KG1 (cell line): ENCODE data around the gene ZCCHC17.

Experiments
- DNase-seq: peaks from one replicate; lab custom pipeline; 2025; lab: John Stamatoyannopoulos, UW

The ZCCHC17 gene

DNA sequence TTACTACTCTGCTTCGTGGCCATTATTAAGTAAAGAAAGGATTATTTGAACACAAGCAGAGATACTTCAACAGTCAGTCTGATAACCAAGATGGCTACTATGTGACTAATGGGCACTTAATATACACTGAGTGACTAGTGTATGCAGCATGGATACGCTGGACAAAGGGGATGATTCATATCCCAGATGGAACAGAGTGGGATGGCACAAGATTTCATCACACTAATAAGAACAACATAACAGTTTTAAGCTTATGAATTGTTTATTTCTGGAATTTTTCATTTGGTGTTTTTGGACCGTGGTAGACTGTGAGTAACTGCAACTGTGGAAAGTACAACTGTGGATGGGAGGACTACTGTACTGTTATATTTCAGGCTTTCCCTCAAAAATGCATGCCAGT lies 9.4 kb downstream of the ZCCHC17 start:
- DNase-seq = no peak

DNA sequence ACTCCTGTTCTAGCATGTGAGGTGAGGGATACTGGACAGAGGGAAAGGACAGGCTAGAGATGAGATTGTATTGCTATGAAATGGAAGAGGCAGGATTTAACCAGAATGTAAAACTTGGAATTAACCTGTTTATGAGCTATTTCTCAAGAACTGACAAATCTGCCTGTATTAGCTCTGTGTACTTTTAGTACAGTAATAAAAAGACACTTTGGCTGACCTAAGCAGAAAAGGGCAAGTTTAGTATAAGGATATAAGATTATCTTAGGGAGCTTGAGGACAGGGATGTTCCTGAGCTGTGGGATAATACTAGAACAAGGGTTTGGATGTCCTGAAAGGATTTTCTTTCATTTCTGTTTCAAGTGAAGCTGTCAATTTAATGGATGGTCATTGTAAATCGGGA lies 11.2 kb downstream of the ZCCHC17 start:
- DNase-seq = no peak

DNA sequence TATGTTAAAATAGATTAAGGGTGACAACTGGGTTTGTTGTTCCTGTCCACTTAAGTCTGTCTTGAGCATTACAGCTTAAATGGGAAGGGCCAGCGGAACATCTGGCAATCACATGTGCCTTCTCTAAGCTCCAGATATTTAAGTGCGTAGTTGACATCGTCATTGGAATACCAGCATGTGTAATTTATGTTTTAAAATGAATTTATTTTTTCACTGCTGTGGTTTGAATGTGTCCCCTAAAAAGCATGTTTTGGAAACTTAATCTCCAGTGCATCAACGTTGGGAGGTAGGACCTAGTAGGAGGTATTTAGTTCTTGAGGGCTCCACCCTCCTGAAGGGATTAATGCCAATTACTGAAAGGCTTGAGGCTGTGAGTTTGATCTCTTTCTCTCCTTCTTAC lies 13.4 kb downstream of the ZCCHC17 start:
- DNase-seq = no peak

DNA sequence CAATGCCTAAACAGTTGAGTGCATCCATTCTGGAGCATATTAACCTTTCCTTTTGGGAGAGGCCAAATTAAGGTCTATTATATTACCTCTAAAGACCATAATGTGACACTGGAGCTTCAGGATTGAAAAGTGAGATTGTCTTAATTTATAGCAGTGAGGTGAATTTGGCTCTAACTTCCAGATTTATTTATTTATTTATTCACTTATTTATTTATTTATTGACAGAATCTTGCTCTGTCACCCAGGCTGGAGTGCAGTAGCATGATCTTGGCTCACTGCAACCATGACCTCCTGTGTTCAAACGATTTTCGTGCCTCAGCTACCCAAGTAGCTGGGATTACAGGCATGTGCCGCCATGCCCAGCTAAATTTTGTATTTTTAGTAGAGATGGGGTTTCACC lies 19.1 kb downstream of the ZCCHC17 start:
- no peak for DNase-seq

DNA sequence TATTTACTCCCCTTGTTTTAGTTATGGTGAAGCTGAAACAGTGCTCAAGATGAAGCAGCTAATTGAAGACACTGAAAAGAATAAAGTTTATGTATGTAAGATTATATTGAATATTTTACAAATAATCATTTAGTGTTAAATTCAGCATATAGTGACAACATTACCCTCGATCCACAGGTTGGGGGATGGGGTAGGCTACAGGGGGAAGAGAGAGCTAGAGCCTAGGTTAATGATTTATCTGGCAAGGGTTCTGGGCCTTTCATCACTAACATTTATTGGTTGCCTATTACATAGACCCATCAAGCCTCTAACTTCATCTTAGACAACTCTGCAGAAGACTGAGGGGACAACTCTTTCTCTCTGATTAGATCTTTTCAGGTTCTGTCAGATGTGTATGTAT lies 21.3 kb downstream of the ZCCHC17 start:
- no peak for DNase-seq

DNA sequence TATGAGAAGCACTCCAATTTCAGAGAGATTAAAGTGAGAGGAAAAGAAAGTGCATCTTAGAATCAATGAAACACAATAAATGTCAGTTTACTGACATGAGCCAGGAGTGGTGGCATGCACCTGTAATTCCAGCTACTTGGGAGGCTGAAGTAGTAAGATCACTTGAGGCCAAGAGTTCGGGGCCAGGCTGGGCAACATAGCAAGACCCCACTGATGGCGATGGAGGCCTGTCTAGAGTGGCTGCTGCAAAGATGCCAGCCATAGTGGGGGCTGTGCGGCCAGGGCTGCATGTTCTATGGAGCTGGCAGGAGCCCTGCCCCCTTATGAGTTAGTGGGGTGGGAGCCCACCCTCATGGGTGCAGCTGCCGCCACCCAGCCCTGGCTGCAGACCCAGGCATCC lies 27.3 kb downstream of the ZCCHC17 start:
- no peak for DNase-seq

DNA sequence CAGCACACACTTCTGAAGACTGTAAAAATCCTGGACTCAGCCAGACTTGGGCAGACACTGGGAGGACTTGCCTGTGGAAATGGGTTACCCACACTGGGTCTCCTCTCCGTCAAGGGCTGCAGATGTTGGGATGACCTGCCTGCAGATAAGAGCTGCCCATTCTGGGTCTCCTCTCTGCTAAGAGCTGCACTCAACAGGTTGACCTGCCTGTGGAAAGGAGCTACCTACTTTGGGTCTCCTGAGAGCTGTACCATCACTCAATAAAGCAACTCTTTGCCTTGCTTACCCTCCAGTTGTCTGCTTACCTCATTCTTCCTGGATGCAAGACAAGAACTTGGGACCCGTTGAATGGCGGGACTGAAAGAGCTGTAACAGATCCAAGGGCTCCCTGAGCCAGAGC lies 28.2 kb downstream of the ZCCHC17 start:
- no peak for DNase-seq

DNA sequence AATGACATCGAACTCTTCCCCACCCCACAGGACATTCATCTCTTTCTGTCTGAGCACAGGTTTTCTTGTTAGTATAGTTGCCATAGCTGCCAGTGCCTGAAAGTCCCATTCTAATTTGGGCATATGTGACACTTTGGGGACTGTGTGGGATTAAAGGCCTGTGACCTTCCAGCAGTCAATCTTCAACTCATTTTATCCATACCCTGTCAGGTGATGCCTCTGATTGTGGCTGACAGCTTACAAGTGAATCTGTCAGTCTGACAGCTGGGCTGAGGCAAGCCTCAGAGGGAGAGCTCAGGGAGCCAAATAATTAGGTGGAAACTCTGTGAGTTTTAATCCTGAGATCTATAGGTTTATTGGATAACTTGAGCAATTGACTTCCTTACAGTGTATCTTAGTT lies 29.6 kb downstream of the ZCCHC17 start:
- DNase-seq = no peak

DNA sequence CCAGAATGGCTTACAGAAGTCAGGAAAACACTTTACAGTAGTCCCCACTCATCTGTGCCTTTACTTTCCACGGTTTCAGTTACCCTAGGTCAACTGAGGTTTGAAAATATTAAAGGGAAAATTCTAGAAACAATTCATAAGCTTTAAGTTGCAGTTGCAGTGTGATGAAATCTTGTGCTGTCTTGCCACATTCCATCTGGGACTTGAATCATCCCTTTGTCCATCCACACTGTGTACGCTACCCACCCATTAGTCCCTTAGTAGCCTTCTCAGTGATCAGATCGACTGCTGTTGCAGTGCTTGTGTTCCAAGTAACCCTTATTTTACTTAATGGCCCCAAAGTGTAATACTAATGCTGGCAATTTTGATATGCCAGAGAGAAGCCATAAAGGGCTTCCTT lies 30.5 kb downstream of the ZCCHC17 start:
- no peak for DNase-seq

DNA sequence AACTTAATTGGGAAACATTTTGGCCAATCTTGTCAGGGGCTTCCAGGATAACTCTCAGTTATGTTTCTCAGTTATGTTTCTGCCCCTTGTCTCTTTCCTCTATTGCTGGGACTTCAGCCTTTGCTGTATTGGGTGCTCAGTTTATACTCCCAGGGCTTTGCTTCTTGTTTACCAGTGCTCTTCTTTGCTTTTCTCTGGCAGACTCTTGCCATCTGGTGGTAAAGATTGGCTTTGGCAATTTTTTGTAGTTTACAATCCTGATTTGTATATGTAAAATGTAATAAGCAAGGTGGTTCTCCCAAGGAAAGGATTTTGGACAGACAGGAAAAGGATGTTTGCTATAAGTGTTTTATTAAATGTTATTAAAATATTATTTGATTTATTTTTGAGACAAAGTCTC lies 38.2 kb downstream of the ZCCHC17 start:
- no peak for DNase-seq

DNA sequence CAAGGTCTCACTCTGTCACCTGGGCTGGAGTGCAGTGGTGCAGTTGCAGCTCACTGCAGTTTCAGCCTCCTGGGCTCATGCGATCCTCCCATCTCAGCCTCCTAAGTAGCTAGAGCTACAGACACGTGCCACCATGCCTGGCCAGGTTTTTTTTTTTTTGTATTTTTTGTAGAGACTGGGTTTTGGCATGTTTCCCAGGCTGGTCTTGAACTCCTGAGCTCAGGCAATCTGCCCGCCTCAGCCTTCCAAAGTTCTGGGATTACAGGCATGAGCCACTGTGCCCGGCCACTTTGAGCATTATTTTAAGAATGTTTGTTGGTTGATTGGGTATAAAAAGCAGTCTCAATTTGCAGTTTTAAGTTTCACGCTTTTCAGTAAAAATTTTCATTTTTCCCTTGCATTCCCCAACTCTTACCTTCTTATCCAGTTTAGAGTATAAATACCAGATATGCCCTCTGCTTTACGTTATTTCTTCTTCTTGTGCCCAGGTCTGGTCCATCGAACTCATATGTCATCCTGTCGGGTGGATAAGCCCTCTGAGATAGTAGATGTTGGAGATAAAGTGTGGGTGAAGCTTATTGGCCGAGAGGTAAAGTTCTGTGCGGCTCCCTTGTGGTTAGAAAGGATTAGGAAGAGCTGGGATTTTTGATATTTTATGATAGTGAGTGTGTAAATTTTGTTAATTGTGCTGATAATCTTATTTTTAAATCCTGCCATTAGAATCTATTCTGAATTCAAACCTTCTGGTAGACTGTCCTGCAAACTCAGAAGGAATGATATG lies 40.0 kb downstream of the ZCCHC17 start:
- no peak for DNase-seq

DNA sequence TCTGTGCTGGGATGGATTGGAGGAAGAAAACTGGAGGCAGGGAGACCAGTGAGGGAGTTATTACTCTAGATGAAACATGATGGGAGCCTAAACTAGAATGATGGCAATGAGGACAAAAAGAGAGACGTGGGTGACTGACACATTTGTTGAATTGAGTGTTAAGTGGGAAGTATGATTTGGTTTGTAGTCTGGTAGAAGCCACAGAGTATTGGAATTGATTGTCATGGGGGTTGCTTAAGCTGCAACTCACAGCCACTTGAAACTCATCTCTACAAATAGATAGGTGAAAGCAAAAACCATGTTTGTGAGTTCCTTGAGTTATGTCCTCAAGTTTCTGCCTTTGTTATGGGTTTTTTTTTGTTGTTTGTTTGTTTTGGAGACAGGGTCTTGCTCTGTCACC lies 47.7 kb downstream of the ZCCHC17 start:
- no peak for DNase-seq

DNA sequence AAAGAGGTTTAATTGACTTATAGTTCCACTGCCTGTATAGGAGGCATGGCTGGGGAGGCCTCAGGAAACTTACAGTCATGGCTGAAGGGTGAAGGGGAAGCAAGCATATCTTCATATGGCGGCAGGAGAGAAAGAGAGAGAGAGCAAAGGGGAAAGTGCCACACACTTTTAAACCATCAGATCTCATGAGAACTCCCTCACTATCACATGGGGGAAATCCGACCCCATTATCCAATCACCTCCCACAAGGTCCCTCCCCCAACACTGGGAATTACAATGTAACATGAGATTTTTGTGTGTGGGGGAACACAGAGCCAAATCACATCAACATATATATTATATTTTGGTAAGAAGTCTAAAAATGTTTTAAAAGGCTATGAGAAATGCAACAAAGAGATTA lies 48.8 kb downstream of the ZCCHC17 start:
- DNase-seq = no peak

DNA sequence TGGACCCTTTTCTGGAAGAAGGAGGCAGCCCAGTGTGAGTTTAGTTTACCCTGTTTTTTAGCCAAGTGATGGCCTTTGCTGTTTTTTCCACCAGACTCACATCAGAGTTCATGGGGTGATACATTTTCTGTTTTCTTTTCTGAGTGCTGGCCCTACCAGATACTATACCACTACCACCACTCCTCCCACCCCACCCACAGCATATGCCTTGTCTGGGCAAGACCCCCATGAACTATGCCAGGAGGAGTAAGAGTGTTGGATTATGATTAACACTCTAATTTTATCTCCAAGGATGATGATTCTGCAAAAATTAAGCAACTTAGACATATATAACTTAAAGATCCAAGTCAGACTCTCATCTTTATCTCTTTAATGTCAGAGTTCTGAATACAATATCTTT lies 50.0 kb downstream of the ZCCHC17 start:
- DNase-seq = no peak

DNA sequence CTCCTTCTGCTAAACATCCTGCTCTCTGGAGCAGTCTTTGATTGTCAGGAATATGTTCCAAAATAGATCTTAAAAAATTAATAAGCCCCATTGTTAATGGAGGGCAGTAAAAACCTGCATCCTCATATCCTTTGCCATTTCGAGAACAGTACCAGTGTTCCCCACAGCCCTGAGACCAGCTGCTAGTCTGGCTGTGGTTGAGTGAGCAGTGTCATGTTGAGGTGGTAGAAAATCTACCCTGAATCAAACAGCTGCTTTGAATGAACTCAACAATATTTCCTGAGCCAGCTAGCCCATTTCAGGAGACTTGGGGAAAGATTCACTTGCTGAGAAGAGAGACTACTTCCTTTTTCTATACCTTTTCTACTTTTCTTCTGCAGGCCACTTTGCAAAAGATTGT lies 51.6 kb downstream of the ZCCHC17 start:
- no peak for DNase-seq

DNA sequence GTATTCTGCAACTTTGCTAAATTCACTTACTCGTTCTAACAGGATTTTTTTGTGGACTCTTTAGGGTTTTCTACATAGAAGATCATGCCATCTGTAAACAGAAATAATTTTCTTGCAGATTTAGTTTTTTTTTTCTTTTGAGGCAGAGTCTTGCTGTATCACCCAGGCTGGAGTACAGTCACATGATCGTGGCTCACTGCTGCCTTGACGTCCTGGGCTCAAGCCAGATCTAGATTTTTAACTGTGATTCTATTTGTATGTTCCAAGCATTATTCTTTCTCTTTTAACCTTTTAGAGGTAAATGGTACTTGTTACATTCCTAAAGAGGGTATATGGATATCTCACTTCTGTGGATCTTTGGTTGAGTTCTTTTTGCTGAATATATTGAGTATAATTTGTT lies 57.5 kb downstream of the ZCCHC17 start:
- no peak for DNase-seq

DNA sequence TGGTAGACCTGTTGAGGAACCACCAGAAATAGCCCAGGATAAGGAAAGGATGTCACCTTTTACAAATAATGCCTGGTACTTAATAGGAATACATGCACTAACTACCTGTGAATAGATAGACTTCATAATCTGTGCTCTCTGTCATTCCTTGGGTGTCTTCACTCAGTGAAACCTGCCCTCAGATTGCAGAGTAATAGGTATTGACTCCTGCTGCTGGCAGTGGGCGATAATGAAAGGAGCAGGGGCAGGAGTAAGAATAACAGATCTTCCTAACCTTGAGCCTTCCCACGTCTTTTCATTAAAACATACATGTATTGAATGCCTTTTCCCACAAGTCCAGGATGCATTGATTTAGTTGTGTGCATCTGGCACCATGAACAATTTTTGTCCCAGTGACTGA lies 59.6 kb downstream of the ZCCHC17 start:
- no peak for DNase-seq

DNA sequence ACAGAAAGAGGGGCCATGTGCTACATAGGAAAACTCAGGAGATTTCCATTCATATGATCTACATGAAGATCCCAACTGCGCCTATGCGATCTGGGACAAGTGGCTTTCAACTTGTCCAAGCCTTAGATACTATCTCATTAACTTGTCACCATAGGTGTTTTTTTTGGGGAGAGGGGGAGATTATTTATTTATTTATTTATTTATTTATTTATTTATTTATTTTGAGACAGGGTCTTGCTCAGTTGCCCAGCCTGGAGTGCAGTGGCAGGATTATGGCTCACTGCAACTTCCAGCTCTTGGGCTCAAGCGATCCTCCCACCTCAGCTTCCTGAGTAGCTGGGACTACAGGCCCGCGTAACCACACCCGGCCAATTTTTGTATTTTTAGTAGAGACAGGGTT lies 64.8 kb downstream of the ZCCHC17 start:
- no peak for DNase-seq

DNA sequence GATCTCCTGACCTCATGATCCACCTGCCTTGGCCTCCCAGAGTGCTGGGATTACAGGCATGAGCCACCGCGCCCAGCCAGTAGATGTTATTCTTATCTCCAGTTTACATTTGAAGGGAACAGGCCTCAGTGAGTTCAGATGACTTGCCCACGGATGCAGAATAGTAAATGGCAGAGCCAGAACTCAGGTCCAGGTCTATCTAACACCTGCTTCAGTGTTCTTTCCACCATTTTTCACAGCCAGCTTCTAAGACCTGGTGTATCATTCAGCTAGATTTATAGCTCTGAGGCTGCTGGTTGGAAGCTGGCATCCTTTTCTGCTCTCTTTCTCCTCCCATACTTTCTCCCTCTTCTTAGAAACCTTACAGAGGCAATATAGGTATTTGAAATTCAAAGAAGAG lies 65.2 kb downstream of the ZCCHC17 start:
- no peak for DNase-seq

DNA sequence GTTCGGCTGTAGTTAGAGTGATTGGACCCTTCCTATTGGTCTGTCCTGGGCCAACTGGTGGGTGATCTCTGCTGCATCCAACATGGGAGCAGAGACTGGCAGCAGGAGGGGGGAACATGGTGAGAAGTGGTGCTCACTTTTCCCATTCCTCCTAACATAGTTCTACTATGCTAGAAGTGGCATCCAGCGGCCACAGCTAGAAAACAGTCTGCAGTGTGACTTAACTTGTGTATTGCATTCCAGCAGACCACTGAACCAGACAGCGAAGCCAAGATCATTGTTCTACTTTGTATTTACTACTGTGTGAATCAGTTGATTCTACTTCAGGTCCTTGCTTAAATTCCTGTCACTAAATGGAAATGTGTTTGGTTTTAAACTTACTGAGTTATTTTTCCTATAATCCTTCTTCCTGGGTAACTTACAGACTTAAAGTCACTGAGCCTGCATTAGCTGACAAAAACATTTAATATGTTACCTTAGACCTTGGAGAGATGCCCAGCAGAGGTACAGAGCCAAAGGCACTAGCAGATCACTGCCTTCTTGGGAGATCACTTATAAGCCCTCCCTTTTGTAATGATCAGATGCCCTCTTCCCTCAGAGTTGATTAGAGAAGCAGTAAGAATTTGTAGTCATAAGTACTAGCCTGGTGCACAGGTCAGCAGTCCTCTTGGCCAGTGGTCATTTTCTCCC lies 67.9 kb downstream of the ZCCHC17 start:
- no peak for DNase-seq

DNA sequence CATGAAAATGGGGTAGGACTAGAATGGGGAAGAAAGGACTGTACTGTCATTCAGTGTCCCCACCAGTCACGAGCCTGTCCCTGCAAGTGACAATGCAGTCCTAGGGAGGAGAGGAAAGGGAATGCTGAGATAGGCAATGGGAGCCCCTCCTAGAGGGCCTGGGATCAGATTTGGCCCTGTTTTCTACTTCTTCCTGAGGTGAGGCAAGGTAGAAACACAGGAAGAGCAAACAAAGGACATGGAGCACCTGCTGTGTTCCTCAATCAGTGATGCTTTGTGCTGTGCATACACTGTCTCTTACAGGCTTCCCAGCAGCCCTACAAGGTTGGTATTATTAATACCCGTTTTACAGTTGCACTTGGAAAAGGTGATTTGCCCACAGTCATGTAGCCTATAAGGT lies 70.0 kb downstream of the ZCCHC17 start:
- DNase-seq = no peak

DNA sequence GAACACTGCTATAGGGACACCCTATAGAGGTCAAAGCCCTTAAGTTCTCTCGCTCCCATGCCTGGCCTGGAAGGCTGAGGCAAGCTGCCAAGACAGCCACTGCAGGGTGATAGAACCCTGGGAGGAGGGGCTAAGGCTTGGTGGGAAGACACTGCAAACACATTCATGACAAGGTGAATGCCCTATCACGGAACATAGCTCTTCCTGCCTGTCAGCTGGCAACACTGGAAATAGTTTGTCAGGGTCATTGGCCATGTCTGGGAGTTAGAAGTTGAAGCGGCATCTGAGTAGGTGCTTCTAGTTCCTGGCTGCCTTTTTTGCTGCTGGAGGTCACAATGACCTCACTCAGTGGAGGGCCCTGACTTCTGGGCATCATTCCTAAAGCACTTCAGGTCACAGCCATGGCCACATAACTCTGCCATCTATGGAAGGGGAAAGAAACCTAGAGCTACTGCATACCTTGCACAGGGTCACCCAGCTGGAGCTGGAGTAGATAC lies 71.8 kb downstream of the ZCCHC17 start:
- DNase-seq = no peak

DNA sequence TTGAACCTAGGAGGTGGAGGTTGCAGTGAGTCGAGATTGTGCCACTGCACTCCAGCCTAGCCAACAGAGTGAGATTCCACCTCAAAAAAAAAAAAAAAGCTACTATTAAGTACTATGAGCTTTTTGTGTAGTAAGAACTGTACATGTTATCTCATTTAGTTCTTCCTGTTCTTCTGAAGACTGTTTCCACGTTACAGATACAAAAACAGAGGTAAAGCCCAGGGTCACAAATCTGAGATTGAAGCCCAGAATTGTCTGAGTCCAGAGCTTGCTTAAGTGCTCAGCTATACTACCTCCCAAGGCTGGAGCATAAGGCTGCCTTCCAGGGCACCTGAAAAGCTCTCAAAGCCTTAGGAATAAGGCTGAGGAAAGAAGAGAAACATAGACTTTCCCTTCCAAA lies 73.2 kb downstream of the ZCCHC17 start:
- no peak for DNase-seq

DNA sequence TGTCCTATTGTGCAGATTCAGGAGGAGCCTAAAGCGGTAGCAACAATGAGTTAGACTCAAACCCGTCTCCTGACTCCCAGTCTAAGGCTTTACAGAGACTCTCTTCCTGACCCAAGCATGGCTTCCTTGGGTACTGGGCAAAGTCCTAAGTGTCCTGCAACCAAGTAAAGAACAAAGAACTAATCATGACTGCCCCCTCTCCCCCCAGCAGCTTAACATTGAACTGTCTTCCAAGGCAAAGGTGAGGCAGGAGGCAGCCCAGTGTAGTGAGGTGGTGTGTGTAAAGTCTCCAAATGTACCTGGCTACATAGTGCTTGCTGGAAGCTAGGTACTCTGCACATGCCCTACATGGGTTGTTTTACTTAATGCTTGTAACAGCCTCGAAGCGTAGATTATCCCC lies 73.7 kb downstream of the ZCCHC17 start:
- DNase-seq = no peak
